GM13976 (cell line): Measurements from ENCODE around the gene PRKAG2.

Experiments
- DNase-seq: peaks from one replicate; pipeline ENCODE4 v3.0.0; 2012; ENCODE audit warnings: low spot score
- CTCF ChIP-seq: IDR thresholded peaks from 2 replicates; pipeline ENCODE4 v1.5.1; 2012; ENCODE audit warnings: borderline replicate concordance, mild to moderate bottlenecking; ENCODE audit not compliant: insufficient read depth; ENCODE audit errors: extremely low read depth, missing control alignments, control extremely low read depth
- in situ Hi-C: fragments of 300-500 bp; cut with MboI; formaldehyde crosslinking; loops from one replicate; pipeline ENCODE4 v1.12.0; 2022; ENCODE audit warnings: low sequenced_read_pairs, mixed read lengths, inconsistent platforms; ENCODE audit not compliant: unreplicated experiment

Gene PRKAG2

GRCh38 chr7:151757274-151757673, 119.6 kb downstream of the PRKAG2 start:
- no peak for DNase-seq
- in situ Hi-C loops = no loop called here
- no peak for TF ChIP-seq CTCF

GRCh38 chr7:151756866-151757265, 120.0 kb downstream of the PRKAG2 start:
- in situ Hi-C loops = no loop called here
- no peak for DNase-seq
- no peak for TF ChIP-seq CTCF

- in situ Hi-C loops = no loop called here
- DNase-seq = peak; percentile 55
- no peak for TF ChIP-seq CTCF
Observed at GRCh38 chr7:151756076-151756731, 120.7 kb downstream of the PRKAG2 start.

- no peak for TF ChIP-seq CTCF
- in situ Hi-C loops = no loop called here
- no peak for DNase-seq
Observed at GRCh38 chr7:151755131-151755801, 121.6 kb downstream of the PRKAG2 start.

- in situ Hi-C loops = no loop called here
- TF ChIP-seq CTCF = no peak
- no peak for DNase-seq
Observed at GRCh38 chr7:151754688-151755130, 122.2 kb downstream of the PRKAG2 start.

GRCh38 chr7:151754142-151754590, 122.7 kb downstream of the PRKAG2 start:
- peak; percentile 59 for TF ChIP-seq CTCF
- in situ Hi-C loops = no loop called here
- peak; percentile 75 for DNase-seq
